Ishikawa (cell line): Measurements from ENCODE around the gene ADGRD2.

Experiments
- CEBPB ChIP-seq: IDR thresholded peaks from 2 replicates; pipeline ENCODE4 v1.6.1; 2012
- CREB1 ChIP-seq: IDR thresholded peaks from 2 replicates; pipeline ENCODE4 v1.6.1; 2012; ENCODE audit warnings: low read depth
- EGR1 ChIP-seq: IDR thresholded peaks from 2 replicates; pipeline ENCODE4 v1.6.1; 2012
- EP300 ChIP-seq: IDR thresholded peaks from 2 replicates; pipeline ENCODE4 v1.6.1; 2012; ENCODE audit warnings: borderline replicate concordance
- FOXM1 ChIP-seq: IDR thresholded peaks from 2 replicates; pipeline ENCODE4 v1.6.1; 2012; ENCODE audit warnings: low read depth, borderline replicate concordance
- MAX ChIP-seq: IDR thresholded peaks from 2 replicates; pipeline ENCODE4 v1.6.1; 2012
- NFIC ChIP-seq: IDR thresholded peaks from 2 replicates; pipeline ENCODE4 v1.6.1; 2012
- RAD21 ChIP-seq: IDR thresholded peaks from 2 replicates; pipeline ENCODE4 v1.6.1; 2012; ENCODE audit warnings: low read depth
- REST ChIP-seq: IDR thresholded peaks from 2 replicates; pipeline ENCODE4 v1.6.1; 2012; ENCODE audit warnings: low read depth, mild to moderate bottlenecking
- TAF1 ChIP-seq: IDR thresholded peaks from 2 replicates; pipeline ENCODE4 v1.6.1; 2012; ENCODE audit warnings: low read depth, mild to moderate bottlenecking
- TCF12 ChIP-seq: IDR thresholded peaks from 2 replicates; pipeline ENCODE4 v1.6.1; 2012; ENCODE audit warnings: low read depth
- TEAD4 ChIP-seq: IDR thresholded peaks from 2 replicates; pipeline ENCODE4 v1.6.1; 2012
- USF1 ChIP-seq: IDR thresholded peaks from 2 replicates; pipeline ENCODE4 v1.6.1; 2012
- YY1 ChIP-seq: IDR thresholded peaks from 2 replicates; pipeline ENCODE4 v1.6.1; 2012; ENCODE audit warnings: low read depth
- ZBTB7A ChIP-seq: IDR thresholded peaks from 2 replicates; pipeline ENCODE4 v1.6.1; 2012; ENCODE audit warnings: low read depth

Gene ADGRD2

GRCh38 chr9:124420991-124421543 lies 29.2 kb upstream of the ADGRD2 start:
- TF ChIP-seq RAD21 (no peak), NFIC (no peak)

GRCh38 chr9:124423155-124423554 lies 27.1 kb upstream of the ADGRD2 start:
- TF ChIP-seq TEAD4 (no peak), RAD21 (no peak)

- TF ChIP-seq CEBPB (no peak), TEAD4 (no peak), YY1 (no peak), FOXM1 (no peak), USF1 (no peak), EGR1 (no peak), ZBTB7A (no peak), RAD21 (no peak)
Measured at GRCh38 chr9:124423591-124423990, 26.7 kb upstream of the ADGRD2 start.

GRCh38 chr9:124426361-124426760 lies 23.9 kb upstream of the ADGRD2 start:
- TF ChIP-seq NFIC = no peak
- no peak for TF ChIP-seq TAF1
- no peak for TF ChIP-seq REST
- no peak for TF ChIP-seq CREB1
- TF ChIP-seq EP300 = no peak
- TF ChIP-seq RAD21 = no peak
- TF ChIP-seq EGR1 = no peak
- no peak for TF ChIP-seq CEBPB
- TF ChIP-seq MAX = no peak
- no peak for TF ChIP-seq YY1
- no peak for TF ChIP-seq TCF12

- TF ChIP-seq MAX (no peak), TEAD4 (no peak), USF1 (no peak), CEBPB (no peak), TAF1 (no peak), TCF12 (no peak), NFIC (no peak), ZBTB7A (no peak), EP300 (no peak), YY1 (no peak), EGR1 (no peak), RAD21 (no peak), FOXM1 (no peak)
Measured at GRCh38 chr9:124427281-124427680, 23.0 kb upstream of the ADGRD2 start.

- TF ChIP-seq REST = no peak
- TF ChIP-seq EP300 = no peak
- TF ChIP-seq TAF1 = no peak
- TF ChIP-seq NFIC = no peak
- TF ChIP-seq MAX = no peak
- TF ChIP-seq CEBPB = no peak
Measured at GRCh38 chr9:124428751-124429529, 21.3 kb upstream of the ADGRD2 start.

- TF ChIP-seq REST (no peak), CEBPB (no peak), YY1 (no peak), TEAD4 (no peak), MAX (no peak), EP300 (no peak), EGR1 (no peak), ZBTB7A (no peak), FOXM1 (no peak)
Measured at GRCh38 chr9:124429530-124429867, 20.8 kb upstream of the ADGRD2 start.
